HG03432 (cell line): ENCODE data around the gene NDN.

Experiments
- ATAC-seq: cut with Tn5 transposase; IDR thresholded peaks from one replicate; pipeline ENCODE4 v1.9.1; 2021; ENCODE audit warnings: mild to moderate bottlenecking, moderate library complexity; ENCODE audit not compliant: unreplicated experiment

NDN gene

DNA sequence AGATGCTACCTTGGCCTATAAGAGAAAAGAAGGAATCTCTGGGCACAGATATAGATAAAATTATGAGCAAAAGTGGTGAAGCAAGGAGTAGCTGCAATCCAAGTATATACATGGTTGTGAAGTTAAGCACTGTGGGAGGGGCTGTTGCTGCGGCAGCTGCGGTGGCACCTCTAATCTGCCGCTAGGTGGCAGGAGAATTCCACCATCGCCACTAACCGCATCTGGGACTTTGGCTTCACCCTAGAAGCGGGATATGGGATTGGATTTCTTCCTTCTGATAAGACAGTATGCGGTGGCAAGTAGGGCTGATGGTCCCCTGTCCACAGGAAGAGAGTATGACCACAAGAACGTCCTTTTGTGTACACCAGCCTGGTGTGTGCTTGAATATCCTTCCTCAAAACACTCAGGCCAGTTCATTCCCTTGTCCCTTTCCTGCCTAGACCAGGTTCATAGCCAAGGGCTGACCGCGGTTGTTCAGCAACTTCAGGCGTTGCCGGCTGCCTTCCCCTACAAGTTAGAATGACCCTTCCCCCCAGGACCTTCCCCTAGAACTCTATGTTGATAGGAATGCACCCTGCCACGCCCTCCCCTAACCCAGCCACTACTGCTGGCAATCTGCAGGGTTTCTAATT is 44.6 kb downstream of the NDN start:
- ATAC-seq, result peak; percentile 69
